ENCODE results near the gene NKAIN1.

GRCh38 chr1:31196685-31197084 lies 43.0 kb downstream of the NKAIN1 start:
- TF ChIP-seq POLR2A (IDR thresholded peaks at IDR 0.05; ENCODE audit: low read depth, low read length) (no peak), POLR2AphosphoS5 (IDR thresholded peaks at IDR 0.05; ENCODE audit: low read depth, low read length) (no peak), TAF1 (IDR thresholded peaks at IDR 0.05; ENCODE audit: low read depth, low read length) (no peak), SPI1 (IDR thresholded peaks at IDR 0.05; ENCODE audit: low read depth, low read length) (no peak)
